Natural killer cell (primary cell): ENCODE measurements around the gene ARID1B. TPM values are rescaled to one million over a fixed set of nuclear protein-coding genes. Genes with fewer than 3 reads are reported as not detected.

Source experiments
- ATAC-seq, 3 donors: fragments of 150-1000 bp in 2 of 3; fragments of 200-7000 bp in 1 of 3; cut with Tn5 transposase; 1 replicate in 1 of 3; 2 replicates in 2 of 3; pipeline ENCODE4 v1.10.0; 2021; ENCODE audit warnings: mild to moderate bottlenecking in 2 of 3, moderate library complexity in 2 of 3
- DNase-seq, 2 donors: peaks; one replicate each; pipeline versions ENCODE4 v3.0.0 to v3.0.0-alpha.2; 2013 to 2021; ENCODE audit warnings: mixed read lengths in 1 of 2
- H3K27ac ChIP-seq: one replicate; pipeline ENCODE4 v1.5.1; 2013; ENCODE audit warnings: mild to moderate bottlenecking, low read length
- H3K27me3 ChIP-seq: one replicate; pipeline ENCODE4 v1.6.1; 2013; ENCODE audit warnings: low read length; ENCODE audit not compliant: control insufficient read depth, insufficient read depth
- H3K36me3 ChIP-seq: one replicate; pipeline ENCODE4 v1.6.1; 2013; ENCODE audit warnings: low read length; ENCODE audit not compliant: control insufficient read depth, insufficient read depth
- H3K4me1 ChIP-seq: one replicate; pipeline ENCODE4 v1.6.1; 2013; ENCODE audit warnings: low read length; ENCODE audit not compliant: control insufficient read depth, insufficient read depth
- H3K4me3 ChIP-seq: one replicate; pipeline ENCODE4 v1.5.1; 2013; ENCODE audit warnings: low read length
- H3K9me3 ChIP-seq: one replicate; pipeline ENCODE4 v1.6.1; 2013; ENCODE audit warnings: low read length; ENCODE audit not compliant: control insufficient read depth, insufficient read depth
- H3K27ac Mint-ChIP-seq, 2 donors: one replicate each; pipeline ENCODE4 v1.8.0; 2022; ENCODE audit warnings: mild to moderate bottlenecking in 2 of 2, mixed read lengths in 2 of 2, moderate library complexity in 1 of 2
- H3K27me3 Mint-ChIP-seq, 2 donors: one replicate each; pipeline ENCODE4 v1.8.0; 2022; ENCODE audit warnings: low read depth in 2 of 2, mixed read lengths in 2 of 2
- H3K36me3 Mint-ChIP-seq: one replicate; pipeline ENCODE4 v1.8.0; 2022; ENCODE audit warnings: mixed read lengths
- H3K4me1 Mint-ChIP-seq, 2 donors: one replicate each; pipeline ENCODE4 v1.8.0; 2022; ENCODE audit warnings: mixed read lengths in 2 of 2
- H3K4me3 Mint-ChIP-seq: one replicate; pipeline ENCODE4 v1.8.0; 2022; ENCODE audit warnings: mild to moderate bottlenecking, moderate library complexity, mixed read lengths
- H3K9me3 Mint-ChIP-seq, 2 donors: one replicate each; pipeline ENCODE4 v1.8.0; 2022; ENCODE audit warnings: mixed read lengths in 2 of 2
- CTCF ChIP-seq: fragments of 200-600 bp; IDR thresholded peaks from one replicate; pipeline ENCODE4 v1.8.0; 2022; ENCODE audit warnings: antibody characterized with exemption
- WGBS: methylation state at CpG from one replicate; pipeline ENCODE4 v1.1.7; 2013; ENCODE audit warnings: missing lambda C conversion rate; ENCODE audit not compliant: insufficient coverage; 5-methylcytosine and 5-hydroxymethylcytosine counted together
- intact Hi-C: fragments of 100-400 bp; cut with micrococcal nuclease; formaldehyde crosslinking; loops from one replicate; pipeline ENCODE4 v1.14.2; 2022
- total RNA-seq, 4 donors: library from RNA; stranded (reverse); fragments of 120-200 nt in 1 of 4; gene quantifications; one replicate each; pipeline versions ENCODE4 v1.2.3 to v1.2.4, GENCODE V29; 2013 to 2022

ARID1B gene
- total RNA-seq, 3 donors from 2014 or later (not counting 1 experiment from before 2014, with no cell fraction given), result 180 to 201 (median 189) TPM

- H3K4me3 ChIP-seq, result no peak overlapping the region
- intact Hi-C loops, result no loop called here
- Mint-ChIP-seq H3K36me3 (no peaks in the 10 kb centered on the region), H3K27me3 (no peaks in the 10 kb centered on the region), H3K27ac (peak overlapping the region in 1 of 2 donors; percentile 53), H3K9me3 (no peaks in the 10 kb centered on the region), H3K4me3 (no peak overlapping the region), H3K4me1 (peaks cover 53 to 63% of the 10 kb centered on the region in 2 donors)
- peaks cover 6% of the 10 kb centered on the region for H3K4me1 ChIP-seq
- no peak overlapping the region for H3K27ac ChIP-seq
- WGBS, result 85% methylated on average over 7 of the region's 7 CpGs
- DNase-seq (no peak), ATAC-seq (no peak)
- H3K27me3 ChIP-seq, result no peaks in the 10 kb centered on the region
- no peak for TF ChIP-seq CTCF
- H3K36me3 ChIP-seq, result no peaks in the 10 kb centered on the region
- H3K9me3 ChIP-seq, result no peaks in the 10 kb centered on the region
These were observed 169.3 kb downstream of the ARID1B start for GRCh38 chr6:156946370-156946936.

GRCh38 chr6:156948277-156948676 lies 171.1 kb downstream of the ARID1B start:
- peaks cover 51 to 62% of the 10 kb centered on the region in 2 donors for H3K4me1 Mint-ChIP-seq
- no peak overlapping the region for H3K4me3 Mint-ChIP-seq
- ATAC-seq (no peak), DNase-seq (no peak)
- no peaks in the 10 kb centered on the region for H3K9me3 ChIP-seq
- no peaks in the 10 kb centered on the region for H3K36me3 Mint-ChIP-seq
- H3K9me3 Mint-ChIP-seq, result no peaks in the 10 kb centered on the region
- no peak overlapping the region for H3K27ac Mint-ChIP-seq
- no peaks in the 10 kb centered on the region for H3K27me3 ChIP-seq
- H3K27me3 Mint-ChIP-seq, result no peaks in the 10 kb centered on the region
- no peak overlapping the region for H3K27ac ChIP-seq
- intact Hi-C loops, result no loop called here
- peaks cover 7% of the 10 kb centered on the region for H3K4me1 ChIP-seq
- H3K4me3 ChIP-seq, result no peak overlapping the region
- H3K36me3 ChIP-seq, result no peaks in the 10 kb centered on the region
- no peak for TF ChIP-seq CTCF
- 75% methylated on average over 4 of the region's 6 CpGs for WGBS

- DNase-seq (no peak), ATAC-seq (peak in 1 of 3 donors; percentile 36)
- Histone ChIP-seq H3K9me3 (no peaks in the 10 kb centered on the region), H3K4me1 (peaks cover 7% of the 10 kb centered on the region), H3K36me3 (no peaks in the 10 kb centered on the region), H3K27me3 (no peaks in the 10 kb centered on the region), H3K4me3 (no peak overlapping the region), H3K27ac (no peak overlapping the region)
- H3K27me3 Mint-ChIP-seq, result no peaks in the 10 kb centered on the region
- H3K27ac Mint-ChIP-seq, result no peak overlapping the region
- 90% methylated on average over 2 of the region's 2 CpGs for WGBS
- peaks cover 55 to 66% of the 10 kb centered on the region in 2 donors for H3K4me1 Mint-ChIP-seq
- no peak for TF ChIP-seq CTCF
- intact Hi-C loops, result no loop called here
- no peaks in the 10 kb centered on the region for H3K36me3 Mint-ChIP-seq
- no peak overlapping the region for H3K4me3 Mint-ChIP-seq
- H3K9me3 Mint-ChIP-seq, result no peaks in the 10 kb centered on the region
These were observed 171.6 kb downstream of the ARID1B start for GRCh38 chr6:156948807-156949206.

- Mint-ChIP-seq H3K36me3 (no peaks in the 10 kb centered on the region), H3K4me1 (peaks cover 50 to 62% of the 10 kb centered on the region in 2 donors), H3K27me3 (no peaks in the 10 kb centered on the region), H3K9me3 (no peaks in the 10 kb centered on the region), H3K27ac (no peak overlapping the region), H3K4me3 (no peak overlapping the region)
- peaks cover 7% of the 10 kb centered on the region for H3K4me1 ChIP-seq
- H3K9me3 ChIP-seq, result no peaks in the 10 kb centered on the region
- no peaks in the 10 kb centered on the region for H3K36me3 ChIP-seq
- no peaks in the 10 kb centered on the region for H3K27me3 ChIP-seq
- no peak for DNase-seq
- WGBS, result 92% methylated on average over 2 of the region's 2 CpGs
- ATAC-seq, result no peak
- no peak for TF ChIP-seq CTCF
- H3K4me3 ChIP-seq, result no peak overlapping the region
- H3K27ac ChIP-seq, result no peak overlapping the region
- intact Hi-C loops, result no loop called here
These were observed 172.2 kb downstream of the ARID1B start for GRCh38 chr6:156949376-156949775.
